GM18507 (cell line): Measurements from ENCODE around the gene CD300LG.
"Not testable (repeated sequence)": the region's sequence is repeated elsewhere in the genome, so short reads cannot be mapped to it uniquely, and the experiment has no call there.

ENCODE experiments used
- DNase-seq: peaks from one replicate; pipeline ENCODE4 v3.0.0; 2011; ENCODE audit warnings: low read depth; ENCODE audit not compliant: insufficient read length; ENCODE audit errors: extremely low spot score
- FAIRE-seq: peaks from 2 replicates; lab custom pipeline; 2011; peaks lifted over from hg19 to GRCh38; lab: Jason Lieb, UNC

The CD300LG gene

GRCh38 chr17:43873815-43874214 is 26.8 kb downstream of the CD300LG start:
- DNase-seq (no peak), FAIRE-seq (no peak)

GRCh38 chr17:43874293-43874692 is 27.3 kb downstream of the CD300LG start:
- FAIRE-seq (no peak), DNase-seq (no peak)

DNA sequence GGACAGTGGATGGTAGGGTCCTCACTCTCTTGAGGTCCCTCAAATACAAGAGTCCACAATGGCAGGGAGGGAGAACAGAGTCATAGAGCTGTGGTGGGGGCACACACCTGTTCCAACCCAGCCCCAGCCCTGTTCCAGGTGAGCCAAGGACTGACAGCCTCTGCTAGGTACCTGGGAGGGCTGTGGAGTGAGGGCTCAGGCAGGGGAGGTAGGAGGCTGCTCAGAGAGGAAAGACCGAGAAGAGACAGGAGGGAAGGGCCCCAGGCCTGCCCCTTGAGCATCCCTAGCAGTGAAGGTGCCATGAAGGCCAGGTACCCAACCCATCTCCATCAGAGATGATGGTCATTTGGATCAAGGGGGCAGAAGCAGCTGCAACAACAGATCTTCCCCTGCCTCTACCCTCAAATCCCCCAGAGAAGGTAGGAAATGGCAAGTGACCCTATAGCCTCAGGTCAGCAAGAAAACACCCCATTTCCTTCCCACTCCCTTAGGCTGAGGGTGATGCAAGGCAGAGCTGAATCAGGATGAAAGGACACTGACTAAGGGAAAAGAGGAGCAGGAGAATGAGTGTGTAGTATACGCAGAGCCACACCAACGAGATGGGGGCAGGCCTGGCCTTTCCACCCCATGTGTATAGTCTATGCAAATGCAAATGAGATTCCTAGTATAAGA is 28.6 kb downstream of the CD300LG start:
- FAIRE-seq (no peak), DNase-seq (no peak)

GRCh38 chr17:43877031-43877430 is 30.1 kb downstream of the CD300LG start:
- FAIRE-seq: no peak
- DNase-seq: no peak

DNA sequence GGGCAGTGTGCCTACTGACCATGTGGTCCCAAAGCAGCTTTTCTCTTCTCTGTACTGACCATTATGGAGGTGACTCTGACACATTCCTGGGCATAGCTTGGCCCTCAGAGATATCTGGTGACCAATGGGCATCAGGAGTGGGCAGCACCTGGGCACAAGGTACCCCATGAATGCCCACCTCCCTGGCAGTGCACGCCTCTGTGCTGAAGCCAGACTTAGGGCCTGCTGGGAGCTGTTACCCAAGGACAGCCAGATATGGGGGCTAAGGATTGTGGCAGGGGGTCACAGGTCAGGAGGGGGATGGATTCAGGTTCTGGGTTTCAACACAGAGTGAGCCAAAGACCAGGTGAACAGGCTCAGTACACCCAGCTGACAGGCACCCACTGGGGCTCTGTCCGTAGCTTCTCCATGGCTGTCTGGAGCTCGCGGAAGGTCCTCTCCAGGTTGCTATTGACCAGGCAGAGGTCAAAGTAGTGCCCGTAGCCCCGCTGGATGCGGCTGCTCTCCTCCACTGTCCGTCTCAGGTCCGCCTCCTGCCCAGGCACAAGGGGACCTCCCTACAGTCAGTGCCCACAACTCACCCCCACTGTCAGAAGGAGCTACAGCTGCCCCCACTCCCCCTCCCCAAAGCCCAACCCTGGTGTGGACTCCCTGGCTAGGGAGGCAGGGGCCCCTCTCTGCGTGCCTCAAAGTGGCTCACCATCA is 30.6 kb downstream of the CD300LG start:
- DNase-seq (no peak), FAIRE-seq (no peak)

DNA sequence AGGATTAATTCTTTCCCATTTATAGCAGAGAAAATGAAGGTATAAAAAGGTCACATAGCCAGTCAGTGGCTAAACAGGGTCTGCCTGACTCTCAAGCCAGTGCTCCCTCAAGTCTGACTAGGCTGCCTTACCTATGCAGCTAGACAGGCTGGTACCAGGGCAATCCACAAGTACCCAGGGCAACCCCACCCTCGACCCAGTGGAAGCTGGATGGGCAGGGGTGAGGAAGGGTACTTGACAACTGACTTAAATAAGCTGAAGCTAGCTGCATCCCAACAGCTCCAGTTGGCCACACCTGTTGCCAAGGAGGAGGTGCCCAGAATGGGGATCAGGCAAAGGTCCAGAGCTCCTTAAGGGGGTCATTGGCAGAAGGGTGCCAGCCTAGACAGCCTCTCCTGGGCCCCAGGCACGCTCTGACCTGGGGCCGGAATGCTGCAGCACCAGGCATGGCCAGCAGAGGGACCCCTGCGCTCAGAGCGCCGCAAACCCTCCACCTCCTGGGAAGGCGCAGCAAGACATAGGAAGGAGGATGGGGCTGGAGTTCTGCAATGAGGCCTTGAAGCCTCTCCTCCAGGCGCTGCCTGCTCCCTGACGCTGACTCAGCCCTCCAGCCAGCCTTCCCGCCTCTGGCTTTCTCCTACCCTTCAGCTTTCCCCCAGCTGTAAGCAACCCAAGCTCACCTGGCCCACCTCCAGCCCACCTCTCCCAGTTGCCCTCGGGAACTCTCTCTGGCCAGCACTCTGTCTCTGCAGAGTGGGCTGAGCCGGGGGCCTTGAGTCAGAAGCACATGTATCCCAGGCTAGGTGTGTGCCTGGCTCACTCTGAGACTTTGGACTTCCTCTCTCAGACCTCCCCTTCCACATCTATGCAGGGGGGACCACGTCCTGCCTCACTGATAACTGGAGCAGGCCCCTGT is 31.5 kb downstream of the CD300LG start:
- DNase-seq: peak; percentile 60
- peak; percentile 93 for FAIRE-seq

- no peak for FAIRE-seq
- DNase-seq: no peak
Measured at GRCh38 chr17:43879723-43880419, 32.9 kb downstream of the CD300LG start.

DNA sequence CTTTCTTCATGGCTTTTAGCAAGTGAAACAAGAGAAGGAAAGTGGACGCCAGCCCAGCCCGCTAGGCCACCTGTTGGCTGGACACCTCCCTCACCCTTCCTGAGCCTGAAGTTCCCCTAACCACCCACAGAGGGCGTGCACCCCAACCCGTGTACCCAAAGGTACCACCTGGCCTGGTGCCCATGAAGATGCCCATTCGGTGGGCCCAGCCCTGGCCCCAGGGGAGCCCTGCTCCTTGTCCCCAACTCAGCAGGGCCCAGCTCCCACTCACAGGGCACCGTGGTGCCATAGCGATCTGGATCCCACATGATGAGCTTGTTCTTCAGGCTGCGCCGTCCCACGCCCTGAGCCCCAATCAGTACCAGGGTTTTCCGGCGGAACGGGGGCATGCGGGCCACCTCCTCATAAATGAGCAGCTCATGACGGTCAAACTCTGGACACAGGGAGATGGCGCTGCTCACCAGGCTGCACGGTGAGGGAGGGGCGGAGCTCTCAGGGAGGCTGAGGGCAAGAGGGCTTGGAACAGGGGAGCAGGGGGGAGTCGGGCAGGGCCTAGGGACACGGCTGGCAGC is 33.5 kb downstream of the CD300LG start:
- FAIRE-seq (peak; percentile 80), DNase-seq (peak; percentile 32)

DNA sequence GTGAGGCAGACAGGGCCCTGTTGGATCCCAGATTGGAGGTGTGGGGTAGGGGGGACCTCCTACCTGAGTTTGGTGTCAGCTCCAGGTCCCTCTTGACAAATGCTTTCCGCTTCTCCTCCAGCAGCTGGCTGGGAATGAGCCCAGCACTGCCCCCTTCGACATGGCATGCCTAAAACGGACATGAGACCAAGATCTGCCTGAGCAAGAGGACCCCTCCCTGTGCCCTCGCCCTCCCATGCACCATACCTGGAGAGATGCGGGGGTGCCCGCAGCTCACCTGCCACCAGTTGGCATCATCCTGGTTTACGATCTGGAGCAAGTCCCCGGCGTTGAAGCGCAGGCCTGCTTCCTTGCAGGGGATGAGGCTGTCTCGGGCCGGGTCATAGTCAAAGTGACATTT is 34.2 kb downstream of the CD300LG start:
- no peak for DNase-seq
- no peak for FAIRE-seq

DNA sequence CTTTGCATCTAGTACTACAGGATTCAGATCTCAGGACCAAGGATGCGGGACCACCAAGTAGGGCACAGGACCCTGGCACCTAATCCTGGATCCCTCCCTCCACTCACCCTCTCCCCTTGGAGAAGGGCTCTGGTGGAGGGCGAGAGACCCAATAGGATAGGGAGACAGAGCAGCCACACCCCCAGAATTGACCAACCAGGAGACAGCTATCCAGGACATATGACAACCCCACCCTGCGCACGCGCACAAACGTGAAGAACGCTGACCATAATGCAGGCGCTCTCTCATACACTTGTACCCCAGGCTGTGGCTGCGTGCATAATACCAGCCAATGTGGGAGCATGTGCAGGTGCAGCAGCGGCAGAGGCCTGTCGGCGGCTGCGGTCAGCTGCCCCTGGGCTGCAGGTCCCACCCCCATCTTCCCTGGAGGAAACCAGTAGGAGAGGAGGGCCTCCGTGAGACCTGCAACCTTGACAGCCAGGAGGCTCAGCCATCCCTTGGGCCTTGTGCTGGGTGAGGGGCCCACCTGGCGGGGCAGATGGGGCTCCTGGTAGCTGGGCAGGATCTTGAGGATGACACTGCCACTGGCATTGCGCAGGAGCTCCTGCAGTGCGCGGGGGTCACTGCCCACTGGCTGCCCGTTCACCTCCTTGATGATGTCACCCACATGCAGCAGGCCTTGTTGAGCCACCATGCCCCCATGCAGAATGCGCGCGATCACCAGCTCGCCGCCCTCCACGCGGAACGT is 35.0 kb downstream of the CD300LG start:
- FAIRE-seq (no peak), DNase-seq (no peak)

- no peak for DNase-seq
- FAIRE-seq: no peak
Measured at GRCh38 chr17:43882761-43883415, 35.9 kb downstream of the CD300LG start.

DNA sequence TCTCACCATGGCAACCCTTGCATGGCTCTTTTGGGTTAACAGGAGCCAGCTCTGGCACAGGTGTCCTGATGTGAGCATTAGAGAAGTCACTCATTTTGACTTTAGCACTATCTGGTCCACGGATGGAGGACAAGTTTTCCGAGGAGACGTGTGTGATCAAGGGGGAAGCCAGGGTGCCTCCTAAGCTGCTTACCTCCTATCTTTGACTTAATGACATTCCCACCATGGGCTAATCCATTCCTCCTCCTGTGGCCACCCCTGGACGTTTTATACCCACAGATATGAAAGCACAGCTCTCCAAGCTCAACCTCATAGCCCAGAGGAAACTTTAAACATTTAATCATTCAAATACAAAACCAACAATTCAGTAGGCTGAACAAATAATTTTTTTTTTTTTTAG is 41.6 kb downstream of the CD300LG start:
- FAIRE-seq: no peak

GRCh38 chr17:43890240-43890639 is 43.3 kb downstream of the CD300LG start:
- FAIRE-seq (no peak), DNase-seq (no peak)

More for the DNA sequence above, 41.6 kb downstream of the CD300LG start:
- DNase-seq: no peak

DNA sequence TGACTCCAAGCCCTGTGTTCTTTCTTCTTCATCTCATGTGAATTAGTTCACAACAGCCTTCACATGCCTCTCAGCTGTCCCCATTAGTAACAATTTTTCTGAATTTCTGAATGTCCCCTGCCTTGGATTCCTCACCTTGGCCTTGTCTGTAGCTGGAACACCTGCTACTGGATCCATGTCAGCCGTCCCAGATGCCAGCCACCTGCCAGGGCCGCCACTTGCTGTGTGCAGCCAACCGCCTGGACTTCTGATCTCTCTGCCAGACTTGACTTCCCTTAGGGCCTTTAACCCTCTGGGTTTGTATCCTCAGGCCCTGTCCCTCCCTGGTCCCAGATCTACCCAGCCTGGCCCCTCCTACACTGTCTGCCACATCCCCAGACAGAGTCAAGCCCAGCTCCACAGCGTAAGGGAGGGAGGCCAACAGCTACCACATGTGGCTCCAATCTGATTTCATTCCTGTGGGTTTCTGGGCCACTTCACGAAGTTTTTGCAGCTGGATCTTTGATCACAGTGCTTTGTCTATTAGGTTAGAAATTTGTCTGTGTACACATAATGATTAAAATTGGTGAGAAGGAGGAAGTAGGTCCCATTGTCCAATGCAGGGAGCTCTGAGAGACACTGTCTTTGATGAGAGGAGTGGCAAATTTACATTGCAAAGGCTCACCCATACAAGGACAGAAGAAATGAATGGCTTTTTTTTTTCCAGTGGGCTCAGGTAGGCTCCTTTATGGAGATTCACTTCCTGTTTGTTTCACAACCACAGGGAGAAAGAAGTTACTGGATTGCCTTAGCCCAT is 45.1 kb downstream of the CD300LG start:
- no peak for FAIRE-seq
- no peak for DNase-seq

GRCh38 chr17:43892647-43892952 is 45.6 kb downstream of the CD300LG start:
- no peak for DNase-seq
- no peak for FAIRE-seq

- DNase-seq, FAIRE-seq: not testable (repeated sequence)
Measured at GRCh38 chr17:43894494-43894893, 47.5 kb downstream of the CD300LG start.

DNA sequence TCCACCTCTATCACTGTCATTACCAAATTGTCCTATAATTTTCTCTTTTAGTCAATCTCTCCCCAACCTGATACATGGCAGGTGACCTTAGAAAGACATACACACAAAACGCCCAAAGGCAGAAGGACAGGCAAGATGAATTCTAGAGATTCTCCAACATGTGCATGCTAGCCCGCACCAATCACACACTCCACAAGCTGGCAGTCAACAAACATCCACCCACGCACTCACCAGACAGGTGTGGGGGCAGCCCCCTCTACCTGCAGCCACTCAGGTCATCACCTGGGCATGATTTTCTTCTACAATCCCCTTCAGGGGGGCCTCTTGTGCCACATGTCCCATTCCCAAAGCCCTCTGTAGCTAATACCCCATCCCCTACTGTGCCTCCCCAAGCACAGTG is 50.9 kb downstream of the CD300LG start:
- FAIRE-seq (no peak), DNase-seq (no peak)

GRCh38 chr17:43898446-43898845 is 51.5 kb downstream of the CD300LG start:
- FAIRE-seq (no peak), DNase-seq (no peak)
